Measurements from ENCODE around the gene EZH2. TPM values are rescaled to one million over a fixed set of nuclear protein-coding genes. Genes with fewer than 3 reads are reported as not detected.

EZH2 gene
- total RNA-seq, 4 donors from 2014 or later = 0.62 to 1.5 (median 0.65) TPM

DNA sequence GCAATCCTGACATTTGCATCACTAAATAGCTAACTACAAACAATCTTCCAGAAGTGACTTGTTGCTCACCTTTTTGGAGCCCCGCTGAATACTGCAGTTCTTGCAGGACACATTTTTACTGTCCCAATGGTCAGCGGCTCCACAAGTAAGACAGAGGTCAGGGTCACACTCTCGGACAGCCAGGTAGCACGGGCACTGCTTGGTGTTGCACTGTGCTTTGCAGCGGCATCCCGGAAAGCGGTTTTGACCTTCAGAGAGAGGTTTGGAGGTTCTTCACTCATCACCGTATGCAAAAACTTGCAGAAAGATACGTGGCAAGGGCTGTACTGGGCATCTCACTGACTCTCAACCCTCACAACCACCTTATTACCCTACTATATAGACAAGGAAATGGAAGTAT lies 70.2 kb downstream of the EZH2 start:
- Histone ChIP-seq H3K4me3 (no peak overlapping the region), H3K9me3 (no peaks in the 10 kb centered on the region), H3K4me1 (no peaks in the 10 kb centered on the region), H3K27ac (no peak overlapping the region), H3K36me3 (no peaks in the 10 kb centered on the region), H3K27me3 (no peaks in the 10 kb centered on the region)
- TF ChIP-seq, protein P1, sequence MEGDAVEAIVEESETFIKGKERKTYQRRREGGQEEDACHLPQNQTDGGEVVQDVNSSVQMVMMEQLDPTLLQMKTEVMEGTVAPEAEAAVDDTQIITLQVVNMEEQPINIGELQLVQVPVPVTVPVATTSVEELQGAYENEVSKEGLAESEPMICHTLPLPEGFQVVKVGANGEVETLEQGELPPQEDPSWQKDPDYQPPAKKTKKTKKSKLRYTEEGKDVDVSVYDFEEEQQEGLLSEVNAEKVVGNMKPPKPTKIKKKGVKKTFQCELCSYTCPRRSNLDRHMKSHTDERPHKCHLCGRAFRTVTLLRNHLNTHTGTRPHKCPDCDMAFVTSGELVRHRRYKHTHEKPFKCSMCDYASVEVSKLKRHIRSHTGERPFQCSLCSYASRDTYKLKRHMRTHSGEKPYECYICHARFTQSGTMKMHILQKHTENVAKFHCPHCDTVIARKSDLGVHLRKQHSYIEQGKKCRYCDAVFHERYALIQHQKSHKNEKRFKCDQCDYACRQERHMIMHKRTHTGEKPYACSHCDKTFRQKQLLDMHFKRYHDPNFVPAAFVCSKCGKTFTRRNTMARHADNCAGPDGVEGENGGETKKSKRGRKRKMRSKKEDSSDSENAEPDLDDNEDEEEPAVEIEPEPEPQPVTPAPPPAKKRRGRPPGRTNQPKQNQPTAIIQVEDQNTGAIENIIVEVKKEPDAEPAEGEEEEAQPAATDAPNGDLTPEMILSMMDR (IDR thresholded peaks at IDR 0.05) = no peak
- no peak for TF ChIP-seq EP300 (IDR thresholded peaks at IDR 0.05)
- no peak for TF ChIP-seq POLR2A (IDR thresholded peaks at IDR 0.05)
- no peak for TF ChIP-seq POLR2AphosphoS5 (IDR thresholded peaks at IDR 0.05)
- WGBS, 2 donors (ENCODE audit: low coverage in 1 of 2) = 87 to 100% methylated on average over 1 to 7 of the region's 9 CpGs
- ATAC-seq = no peak

DNA sequence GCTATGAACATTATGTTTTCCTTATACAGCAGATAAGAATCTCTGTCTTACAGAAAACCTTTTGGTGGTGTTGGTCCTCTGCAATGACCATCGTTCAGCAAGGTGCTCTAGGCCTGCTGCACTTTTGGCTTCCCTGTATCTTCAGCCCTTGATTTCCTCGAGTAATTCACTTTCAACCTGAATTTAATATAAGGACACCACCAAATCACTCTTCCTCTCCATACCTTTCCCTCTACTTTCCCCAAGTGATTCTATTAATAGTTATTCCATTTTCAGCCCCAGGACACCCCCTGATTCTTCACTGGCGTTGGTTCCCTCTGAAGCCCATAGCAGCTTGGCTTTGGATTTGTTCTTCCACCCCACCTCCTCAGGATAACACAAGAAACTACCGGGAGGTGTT lies 72.2 kb downstream of the EZH2 start:
- no peaks in the 10 kb centered on the region for H3K9me3 ChIP-seq
- no peaks in the 10 kb centered on the region for H3K36me3 ChIP-seq
- TF ChIP-seq, protein P1 (IDR thresholded peaks at IDR 0.05) = no peak
- TF ChIP-seq EP300 (IDR thresholded peaks at IDR 0.05) (no peak), POLR2A (IDR thresholded peaks at IDR 0.05) (no peak), POLR2AphosphoS5 (IDR thresholded peaks at IDR 0.05) (no peak)
- H3K27ac ChIP-seq = no peak overlapping the region
- no peak overlapping the region for H3K4me3 ChIP-seq
- H3K4me1 ChIP-seq = no peaks in the 10 kb centered on the region
- 80 to 89% methylated on average over 4 of the region's 4 CpGs for WGBS, 2 donors (ENCODE audit: low coverage in 1 of 2)
- no peaks in the 10 kb centered on the region for H3K27me3 ChIP-seq
- no peak for ATAC-seq

DNA sequence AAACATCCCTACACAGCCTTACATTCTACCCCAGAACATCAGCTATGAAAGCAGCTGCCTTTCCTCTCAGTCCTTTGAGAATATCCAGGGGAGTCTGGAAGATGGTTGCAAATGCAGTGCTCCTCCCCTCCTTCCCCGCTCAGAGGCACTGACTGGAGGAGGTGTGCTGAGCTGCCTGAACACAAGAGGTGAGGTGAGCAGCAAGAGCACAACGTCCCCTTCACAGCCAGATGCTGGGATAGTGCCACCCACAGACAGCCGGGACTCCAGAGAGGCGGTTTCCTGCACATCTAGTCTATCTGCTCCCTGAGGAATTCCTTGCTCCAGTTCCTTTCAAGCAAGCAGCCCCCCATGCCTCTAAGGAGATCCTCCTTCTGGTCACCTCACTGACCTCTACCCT lies 74.2 kb downstream of the EZH2 start:
- ATAC-seq = no peak
- Histone ChIP-seq H3K4me1 (no peaks in the 10 kb centered on the region), H3K9me3 (no peaks in the 10 kb centered on the region), H3K4me3 (no peak overlapping the region), H3K36me3 (peaks cover 0 to 5% of the 10 kb centered on the region in 2 donors), H3K27ac (no peak overlapping the region), H3K27me3 (no peaks in the 10 kb centered on the region)
- no peak for TF ChIP-seq POLR2AphosphoS5 (IDR thresholded peaks at IDR 0.05)
- no peak for TF ChIP-seq EP300 (IDR thresholded peaks at IDR 0.05)
- TF ChIP-seq, protein P1 (IDR thresholded peaks at IDR 0.05) = no peak
- TF ChIP-seq POLR2A (IDR thresholded peaks at IDR 0.05) = no peak
- 40 to 55% methylated on average over 1 to 3 of the region's 4 CpGs for WGBS, 2 donors (ENCODE audit: low coverage in 1 of 2)

DNA sequence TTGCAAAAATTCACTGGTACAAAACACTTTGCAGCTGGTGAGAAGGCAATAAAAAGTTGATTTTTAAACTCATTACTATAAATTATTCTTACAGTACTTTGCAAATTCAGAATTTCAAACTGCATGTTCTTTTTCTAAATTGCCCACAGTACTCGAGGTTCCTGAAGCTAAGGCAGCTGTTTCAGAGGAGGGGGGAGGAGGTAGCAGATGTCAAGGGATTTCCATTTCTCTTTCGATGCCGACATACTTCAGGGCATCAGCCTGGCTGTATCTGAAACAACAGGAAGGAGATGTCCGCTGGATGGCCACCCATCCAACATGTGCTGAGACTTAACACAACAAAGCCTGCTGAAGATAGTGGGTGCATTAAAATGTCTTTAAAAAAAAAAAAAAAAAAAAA lies 76.7 kb downstream of the EZH2 start:
- Histone ChIP-seq H3K4me1 (no peaks in the 10 kb centered on the region), H3K27ac (no peak overlapping the region), H3K9me3 (no peaks in the 10 kb centered on the region), H3K36me3 (peaks cover 0 to 19% of the 10 kb centered on the region in 2 donors), H3K4me3 (no peak overlapping the region), H3K27me3 (no peaks in the 10 kb centered on the region)
- 56 to 69% methylated on average over 2 to 4 of the region's 4 CpGs for WGBS, 2 donors (ENCODE audit: low coverage in 1 of 2)
- TF ChIP-seq POLR2AphosphoS5 (IDR thresholded peaks at IDR 0.05) (no peak), EP300 (IDR thresholded peaks at IDR 0.05) (no peak)
- TF ChIP-seq, protein P1 (IDR thresholded peaks at IDR 0.05) = no peak
- no peak for ATAC-seq

DNA sequence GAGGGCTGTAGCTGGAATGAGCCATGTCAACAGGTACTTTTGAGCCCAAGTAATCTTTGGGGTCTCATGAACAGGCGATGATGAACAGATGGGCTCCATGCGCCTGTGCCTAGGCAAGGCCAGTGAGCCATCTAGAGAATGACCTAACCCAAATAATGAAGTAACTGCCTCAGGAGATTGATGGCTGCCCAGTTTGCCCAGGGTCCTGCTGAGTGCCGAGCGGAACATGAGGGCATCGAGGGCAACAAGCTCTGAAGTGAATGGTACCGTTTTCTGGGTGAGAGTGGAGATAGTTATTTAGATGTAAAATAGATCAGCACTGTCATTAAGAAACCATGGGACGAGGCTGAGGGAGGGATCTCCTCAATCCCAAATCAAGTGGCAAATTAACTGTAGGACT lies 77.9 kb downstream of the EZH2 start:
- Histone ChIP-seq H3K36me3 (peaks cover 0 to 31% of the 10 kb centered on the region in 2 donors), H3K27ac (no peak overlapping the region), H3K27me3 (no peaks in the 10 kb centered on the region), H3K9me3 (no peaks in the 10 kb centered on the region), H3K4me3 (no peak overlapping the region), H3K4me1 (no peaks in the 10 kb centered on the region)
- ATAC-seq = no peak
- 92 to 100% methylated on average over 3 to 5 of the region's 7 CpGs for WGBS, 2 donors (ENCODE audit: low coverage in 1 of 2)
- TF ChIP-seq, protein P1 (IDR thresholded peaks at IDR 0.05) = no peak
- TF ChIP-seq EP300 (IDR thresholded peaks at IDR 0.05) (no peak), POLR2AphosphoS5 (IDR thresholded peaks at IDR 0.05) (no peak), POLR2A (IDR thresholded peaks at IDR 0.05) (no peak)
